HG03060 (cell line): ENCODE measurements around the gene CRHR1.

Experiments
- ATAC-seq: cut with Tn5 transposase; IDR thresholded peaks from one replicate; pipeline ENCODE4 v1.9.1; 2021; ENCODE audit warnings: low read depth, moderate number of reproducible peaks; ENCODE audit not compliant: unreplicated experiment

The CRHR1 gene

GRCh38 chr17:45787044-45787443 is 2.9 kb downstream of the CRHR1 start:
- no peak for ATAC-seq

DNA sequence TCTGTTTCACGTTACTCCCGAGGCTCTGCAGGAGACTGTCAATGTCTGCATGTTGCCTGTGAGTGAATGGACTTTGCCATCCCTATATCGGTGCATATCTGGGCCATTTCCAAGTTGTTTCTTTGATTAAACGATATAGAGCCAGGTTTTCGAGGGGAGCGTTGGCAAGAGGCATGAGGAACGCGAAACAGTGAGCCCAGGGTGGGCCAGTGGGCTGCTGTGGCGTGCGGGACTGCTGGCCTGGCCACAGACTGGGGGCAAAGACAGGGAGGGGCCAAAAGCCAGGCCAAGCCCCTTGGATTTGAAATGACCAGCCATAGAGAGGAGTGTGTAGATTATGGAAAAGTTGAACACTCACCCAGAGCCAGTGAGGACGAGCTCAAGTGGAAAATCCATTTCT is 3.5 kb downstream of the CRHR1 start:
- ATAC-seq, result no peak

DNA sequence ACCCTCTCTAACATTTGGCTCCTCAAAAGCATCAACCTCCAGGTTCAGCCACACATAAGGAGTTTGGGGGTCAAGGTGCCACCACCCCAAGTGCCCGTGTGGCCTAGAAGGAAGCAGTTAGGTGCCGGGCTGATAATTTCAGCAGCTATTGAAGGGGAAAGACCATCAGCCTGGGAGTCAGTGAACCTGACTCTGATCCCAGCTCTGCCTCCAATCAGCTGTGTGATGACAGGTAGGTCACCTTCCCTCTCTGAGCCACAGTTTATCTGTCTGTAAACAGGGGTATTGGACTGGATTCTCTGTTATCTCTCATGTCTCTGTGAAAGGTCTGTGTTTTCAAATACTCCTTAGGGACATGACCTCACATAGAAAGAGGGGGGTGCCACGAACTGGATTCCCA is 3.9 kb downstream of the CRHR1 start:
- no peak for ATAC-seq

- ATAC-seq, result no peak
These were observed 5.8 kb downstream of the CRHR1 start for GRCh38 chr17:45789874-45790273.

DNA sequence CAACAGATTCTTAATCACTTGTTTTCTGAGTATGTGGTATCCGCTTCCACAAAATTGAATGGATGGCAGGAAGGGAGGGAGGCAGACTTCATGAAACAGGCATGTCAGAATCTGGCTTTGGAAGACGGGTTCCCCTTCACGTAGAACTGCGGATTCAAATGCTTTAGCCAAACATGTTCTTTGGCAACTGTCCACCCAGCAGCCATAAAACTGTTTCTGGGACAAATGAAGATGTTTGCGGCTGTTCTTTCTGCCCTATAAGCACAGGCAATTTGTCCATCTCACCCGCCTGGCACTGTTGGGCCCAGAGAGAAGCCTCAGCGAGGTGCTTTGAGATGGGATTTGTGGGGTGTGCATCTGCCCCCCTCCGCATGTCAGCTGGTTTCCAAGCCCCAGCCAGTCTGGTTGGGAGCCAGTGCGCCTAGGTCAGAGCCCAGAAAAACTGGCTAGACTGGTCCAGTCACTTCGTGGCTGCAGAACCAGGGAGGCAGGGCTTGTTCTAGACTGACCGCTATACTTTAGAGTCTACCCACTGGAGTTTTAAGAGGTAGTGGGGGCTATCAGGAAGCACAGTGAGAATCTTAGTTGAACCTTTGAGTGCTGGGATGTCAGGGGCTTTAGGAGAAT is 6.3 kb downstream of the CRHR1 start:
- ATAC-seq, result no peak

DNA sequence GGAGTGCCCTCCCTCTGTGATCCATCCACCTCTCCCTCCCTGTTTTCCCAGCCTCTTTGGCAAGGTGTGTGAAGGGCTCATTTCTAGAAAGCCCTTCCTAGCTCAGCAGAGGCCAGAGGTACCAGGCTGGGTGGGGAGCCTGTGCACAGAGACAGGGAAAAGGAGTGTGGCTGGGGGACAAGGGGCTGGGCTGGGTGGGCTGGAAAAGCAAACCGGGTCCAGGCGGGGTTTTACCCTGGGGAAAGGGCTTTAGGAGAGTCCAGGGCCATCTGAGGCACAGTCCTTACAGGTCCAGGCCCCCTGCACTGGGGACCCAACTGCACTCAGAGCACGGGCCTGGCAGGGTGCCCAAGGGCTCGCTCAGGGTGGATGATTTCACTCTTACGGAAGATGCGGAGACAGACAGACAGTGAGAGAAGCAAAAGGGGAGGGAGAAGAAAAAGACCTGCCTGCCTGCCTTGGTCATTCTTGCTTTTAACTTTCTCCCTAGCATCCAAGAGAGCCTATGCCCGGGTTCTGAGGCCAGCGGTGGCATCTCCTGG is 7.0 kb downstream of the CRHR1 start:
- no peak for ATAC-seq

DNA sequence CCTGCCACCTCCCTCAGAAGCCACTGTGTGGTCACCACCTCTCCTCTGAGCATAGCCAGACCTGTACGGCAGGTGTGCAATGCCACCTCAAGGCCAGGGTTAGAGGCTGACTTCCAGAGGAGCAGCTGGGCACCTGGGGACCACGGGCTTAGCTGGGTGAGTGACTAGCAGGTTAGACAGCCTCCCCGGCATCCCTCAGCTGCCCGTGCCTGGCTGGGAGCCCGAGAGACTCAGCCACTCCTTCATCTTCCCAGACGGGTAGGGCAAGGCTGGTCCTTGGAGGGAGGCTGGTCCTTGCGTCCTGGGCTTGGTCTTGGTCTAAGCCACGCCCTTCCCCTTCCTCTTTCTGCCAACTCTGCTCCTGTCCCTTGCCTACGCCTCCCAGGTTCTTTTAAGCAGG is 7.8 kb downstream of the CRHR1 start:
- no peak for ATAC-seq

DNA sequence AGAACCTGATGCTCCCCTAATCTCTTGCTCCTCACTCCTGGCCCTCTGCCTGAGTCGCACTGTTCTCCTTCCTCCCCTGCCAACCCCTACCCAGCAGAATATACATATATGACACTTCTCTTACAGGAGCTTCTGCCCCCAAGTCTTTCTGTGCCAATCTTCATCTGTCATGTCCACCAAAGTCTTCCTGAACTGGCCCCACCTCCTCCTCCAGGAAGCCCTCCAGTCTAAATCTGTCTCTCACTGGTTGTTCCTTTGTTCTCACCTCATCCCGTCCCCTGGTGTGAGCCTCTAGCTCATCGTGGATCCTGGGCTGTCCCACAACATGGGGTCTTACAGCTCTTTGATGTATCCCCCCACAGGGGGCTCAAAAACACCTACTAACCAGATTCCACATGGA is 8.3 kb downstream of the CRHR1 start:
- no peak for ATAC-seq

GRCh38 chr17:45792995-45793755 is 9.1 kb downstream of the CRHR1 start:
- no peak for ATAC-seq

GRCh38 chr17:45793999-45794540 is 9.9 kb downstream of the CRHR1 start:
- ATAC-seq, result no peak

DNA sequence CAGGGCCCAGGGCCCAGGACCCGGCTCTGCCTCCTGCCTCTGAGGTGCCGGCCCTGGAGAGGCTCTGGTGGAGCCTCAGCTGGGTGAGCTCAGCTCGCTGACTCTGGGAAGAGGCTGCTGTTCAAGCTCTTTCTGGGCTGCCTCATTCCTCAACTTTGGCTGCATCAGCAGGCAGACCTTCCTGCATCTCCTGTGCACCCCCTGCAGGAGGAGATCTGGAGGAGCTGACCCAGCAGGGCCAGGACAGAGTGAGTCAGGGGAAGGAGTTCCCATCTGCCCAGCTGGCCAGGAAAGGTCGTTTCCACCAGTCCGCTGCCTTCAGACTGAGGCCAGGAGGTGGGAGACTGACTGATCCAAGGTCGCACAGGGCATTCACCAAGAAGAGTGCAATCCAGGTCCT is 10.7 kb downstream of the CRHR1 start:
- ATAC-seq, result no peak

DNA sequence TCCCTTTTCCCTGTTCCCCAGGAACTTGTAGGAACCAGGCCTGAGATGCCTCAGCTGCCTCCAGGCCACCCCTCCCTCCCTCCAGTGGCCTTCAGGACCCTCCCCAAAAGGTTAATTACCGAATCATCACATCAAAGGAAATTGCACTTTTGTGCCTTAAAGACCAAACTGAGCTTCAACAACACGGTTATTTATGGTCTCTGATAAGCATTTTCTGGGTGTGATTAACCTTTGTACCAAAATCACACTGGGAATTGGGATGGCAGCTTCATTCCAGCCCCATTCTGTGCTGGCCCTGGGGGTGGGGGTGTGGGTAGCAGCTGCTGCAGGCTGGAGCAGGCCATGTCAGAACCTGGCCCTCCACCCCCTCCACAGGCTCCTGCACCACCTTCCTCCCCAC is 16.7 kb downstream of the CRHR1 start:
- no peak for ATAC-seq

GRCh38 chr17:45801421-45801820 is 17.3 kb downstream of the CRHR1 start:
- no peak for ATAC-seq

DNA sequence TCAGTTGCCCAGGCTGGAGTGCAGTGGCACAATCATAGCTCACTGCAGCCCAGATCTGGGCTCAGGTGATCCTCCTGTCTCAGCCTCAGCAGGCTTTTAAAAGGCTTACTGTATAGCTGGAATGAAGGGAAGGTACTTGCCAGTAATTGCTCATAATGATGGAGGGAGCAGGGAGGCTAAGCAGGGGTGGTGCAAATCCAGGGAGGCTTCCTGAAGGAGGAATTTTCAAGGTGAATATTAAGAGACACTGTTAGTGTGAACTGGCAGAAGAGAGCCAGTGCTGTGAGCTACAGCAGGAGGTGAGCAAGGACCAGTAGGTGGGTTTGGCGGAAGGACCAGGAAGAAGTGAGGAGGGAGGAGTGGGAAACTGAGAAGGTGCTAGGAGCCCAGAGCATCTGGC is 24.7 kb downstream of the CRHR1 start:
- no peak for ATAC-seq

DNA sequence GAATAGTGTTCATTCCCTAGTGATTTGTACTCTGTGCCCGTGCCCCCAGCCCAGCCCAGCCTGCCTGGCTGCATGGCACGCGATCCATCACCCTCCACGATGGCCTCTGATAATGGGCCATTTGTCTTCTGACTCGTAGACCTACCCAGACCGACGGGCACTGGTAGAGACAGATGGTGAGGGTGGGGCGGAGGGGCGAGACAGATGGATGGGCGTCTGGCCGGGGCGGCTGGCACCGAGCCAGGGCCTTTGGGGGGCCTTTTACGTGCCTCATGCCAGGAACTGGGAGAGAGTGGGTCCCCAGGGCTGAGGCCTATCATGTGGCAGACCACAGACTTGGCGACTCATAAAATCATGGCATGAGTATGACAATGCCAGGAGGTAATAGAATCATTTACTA is 25.4 kb downstream of the CRHR1 start:
- no peak for ATAC-seq

- ATAC-seq, result no peak
These were observed 28.0 kb downstream of the CRHR1 start for GRCh38 chr17:45812102-45812501.

DNA sequence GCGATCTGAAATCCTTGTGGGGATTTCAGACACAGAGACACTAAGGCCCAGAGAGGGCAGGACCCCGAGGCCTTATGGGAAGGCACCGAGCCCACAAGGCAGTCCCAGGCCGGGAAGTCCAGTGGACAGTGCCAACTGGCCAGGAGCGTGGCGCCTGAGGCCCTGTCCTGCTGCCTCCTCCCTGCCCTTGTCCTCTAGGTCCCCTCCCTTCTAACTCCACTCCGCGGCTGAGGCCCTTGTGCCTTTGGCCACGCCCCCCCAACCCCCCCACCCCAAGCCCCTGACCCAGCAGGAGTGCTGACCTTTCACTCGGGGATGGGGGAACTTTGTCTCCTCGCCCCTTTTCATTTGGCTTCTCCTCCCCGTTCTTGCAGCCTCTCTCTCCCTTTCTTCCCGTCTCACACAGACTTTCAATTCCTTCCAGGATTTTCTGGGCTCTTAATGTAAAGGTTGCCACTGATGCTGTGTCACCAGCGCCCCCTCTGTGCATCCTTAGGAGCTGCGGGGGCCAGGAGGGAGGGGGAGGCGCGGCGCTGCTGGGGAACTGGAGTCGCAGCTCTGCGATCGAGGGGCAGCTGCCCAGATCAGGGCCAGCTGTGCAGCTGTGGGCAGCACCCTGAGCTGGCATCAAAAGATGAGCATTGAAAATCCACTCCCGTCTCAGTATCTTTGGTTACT is 29.1 kb downstream of the CRHR1 start:
- no peak for ATAC-seq

DNA sequence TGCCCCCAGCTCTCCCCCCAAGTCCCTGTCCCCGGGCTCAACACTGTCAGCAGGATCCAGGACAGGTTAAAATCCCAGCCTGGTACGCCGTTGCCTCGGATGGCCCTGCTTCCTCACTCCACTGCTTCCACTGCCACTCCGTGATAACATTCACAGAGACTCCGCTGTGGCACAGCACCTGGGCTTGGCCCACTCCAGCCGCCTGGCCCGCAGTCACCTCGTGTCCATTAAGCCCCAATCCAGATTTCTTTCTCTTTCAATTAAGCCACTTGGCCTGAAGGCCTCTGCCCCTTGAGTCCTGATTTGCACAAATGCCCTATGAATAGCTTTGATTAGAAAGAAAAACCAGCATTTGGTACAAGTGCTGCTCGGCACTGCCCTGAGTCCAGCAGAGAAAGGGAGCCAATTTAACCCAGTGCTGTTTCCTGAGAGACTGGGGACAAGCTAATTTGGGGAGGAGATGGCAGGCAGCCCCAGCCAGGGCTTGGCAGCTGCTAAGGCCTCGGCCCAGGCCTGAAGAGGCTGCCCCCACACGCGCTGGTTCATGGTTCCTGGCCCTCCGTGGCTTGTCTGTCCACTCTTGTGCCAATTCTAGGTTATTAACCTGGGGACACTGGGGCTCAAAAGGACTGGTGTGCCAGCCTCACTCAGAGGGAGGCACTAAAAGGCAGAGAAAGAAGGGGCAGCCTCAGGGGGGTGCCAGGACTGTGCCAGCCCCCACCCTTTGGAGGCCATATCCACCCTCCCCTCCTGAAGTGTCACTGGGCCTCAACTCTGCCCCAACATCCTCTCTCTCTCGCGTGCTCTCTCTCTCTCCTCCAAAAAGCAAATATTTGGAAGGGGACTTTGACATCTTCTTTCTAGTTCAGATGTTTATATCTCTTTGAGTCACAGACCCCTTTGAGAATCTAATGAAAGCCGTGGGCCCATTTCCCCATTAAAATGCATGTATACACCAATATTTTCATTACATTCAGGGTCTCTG is 30.8 kb downstream of the CRHR1 start:
- ATAC-seq, result no peak

GRCh38 chr17:45815752-45816151 is 31.6 kb downstream of the CRHR1 start:
- ATAC-seq, result no peak

GRCh38 chr17:45818041-45818440 is 33.9 kb downstream of the CRHR1 start:
- no peak for ATAC-seq
